ENCODE results near the gene NDFIP2. TPM values are rescaled to one million over a fixed set of nuclear protein-coding genes. Genes with fewer than 3 reads are reported as not detected.

Gene NDFIP2
- total RNA-seq, 5 donors from 2014 or later (not counting 1 experiment from before 2014, with no cell fraction given), result 3.1 to 6.8 (median 5.0) TPM

GRCh38 chr13:79502859-79503468, 22.0 kb downstream of the NDFIP2 start:
- H3K27ac ChIP-seq (ENCODE audit: low read length), result no peak overlapping the region
- DNase-seq, result no peak
- Mint-ChIP-seq H3K27ac (no peak overlapping the region), H3K36me3 (no peaks in the 10 kb centered on the region), H3K4me1 (peaks cover 36% of the 10 kb centered on the region in 3 donors), H3K9me3 (no peaks in the 10 kb centered on the region), H3K27me3 (no peaks in the 10 kb centered on the region), H3K4me3 (no peak overlapping the region)
- H3K9me3 ChIP-seq, result no peaks in the 10 kb centered on the region
- no peak for ATAC-seq (replicated peaks in 1 of 4)
- POLR2A ChIA-PET, result no interaction called here
- no peaks in the 10 kb centered on the region for H3K36me3 ChIP-seq (ENCODE audit: control insufficient read depth in 2 of 2, extremely low read depth in 1 of 2, insufficient read depth in 1 of 2, low read length in 1 of 2)
- WGBS (ENCODE audit: insufficient coverage), result no CpG with 5 or more reads among the region's 3 CpGs
- H3K4me1 ChIP-seq (ENCODE audit: control insufficient read depth in 1 of 2, extremely low read depth in 1 of 2, insufficient read depth in 2 of 2, low read length in 2 of 2), result no peaks in the 10 kb centered on the region
- H3K4me3 ChIP-seq (ENCODE audit: control insufficient read depth in 1 of 2, extremely low read depth in 1 of 2, low read length in 1 of 2), result no peak overlapping the region
- CTCF ChIA-PET, result interaction anchor here (1.1 to 2.1 kb wide), 4 partner anchors 9 to 79 kb away, joined by 3 to 11 read pairs (median 5); no protein-coding TSS in a partner anchor
- H3K27me3 ChIP-seq (replicated peaks in 1 of 2; ENCODE audit: control insufficient read depth in 2 of 2, extremely low read depth in 1 of 2, insufficient read depth in 2 of 2, low read length in 1 of 2), result no peaks in the 10 kb centered on the region

GRCh38 chr13:79503473-79504017, 22.6 kb downstream of the NDFIP2 start:
- POLR2A ChIA-PET, result interaction anchor here in 1 of 2 donors (0.5 kb wide), 1 partner anchor 10 kb away, joined by 3 read pairs; no protein-coding TSS in a partner anchor
- H3K4me1 ChIP-seq (ENCODE audit: control insufficient read depth in 1 of 2, extremely low read depth in 1 of 2, insufficient read depth in 2 of 2, low read length in 2 of 2), result no peaks in the 10 kb centered on the region
- no peak overlapping the region for H3K4me3 ChIP-seq (ENCODE audit: control insufficient read depth in 1 of 2, extremely low read depth in 1 of 2, low read length in 1 of 2)
- no peak overlapping the region for H3K27ac ChIP-seq (ENCODE audit: low read length)
- no peaks in the 10 kb centered on the region for H3K9me3 ChIP-seq
- Mint-ChIP-seq H3K27me3 (no peaks in the 10 kb centered on the region), H3K4me3 (no peak overlapping the region), H3K4me1 (peaks cover 36 to 41% (median 41%) of the 10 kb centered on the region in 3 donors), H3K27ac (no peak overlapping the region), H3K36me3 (no peaks in the 10 kb centered on the region), H3K9me3 (no peaks in the 10 kb centered on the region)
- H3K27me3 ChIP-seq (replicated peaks in 1 of 2; ENCODE audit: control insufficient read depth in 2 of 2, extremely low read depth in 1 of 2, insufficient read depth in 2 of 2, low read length in 1 of 2), result no peaks in the 10 kb centered on the region
- ATAC-seq (replicated peaks in 1 of 4) (no peak), DNase-seq (no peak)
- CTCF ChIA-PET, result interaction anchor here (1.1 to 2.1 kb wide), 3 partner anchors 27 to 80 kb away, joined by 3 to 11 read pairs (median 6); no protein-coding TSS in a partner anchor
- H3K36me3 ChIP-seq (ENCODE audit: control insufficient read depth in 2 of 2, extremely low read depth in 1 of 2, insufficient read depth in 1 of 2, low read length in 1 of 2), result no peaks in the 10 kb centered on the region

- POLR2A ChIA-PET, result interaction anchor here in 1 of 2 donors (0.7 kb wide), 1 partner anchor 27 kb away, joined by 3 read pairs; no protein-coding TSS in a partner anchor
- 100% methylated on average over 2 of the region's 6 CpGs for WGBS (ENCODE audit: insufficient coverage)
- CTCF ChIA-PET, result no interaction called here
Measured at GRCh38 chr13:79508224-79508961, 27.4 kb downstream of the NDFIP2 start.

GRCh38 chr13:79511611-79512010, 30.7 kb downstream of the NDFIP2 start:
- no CpG with 5 or more reads among the region's 2 CpGs for WGBS (ENCODE audit: insufficient coverage)
- peaks cover 12 to 19% (median 16%) of the 10 kb centered on the region in 3 donors for H3K4me1 Mint-ChIP-seq
- ATAC-seq (replicated peaks in 1 of 4), result no peak
- no peaks in the 10 kb centered on the region for H3K9me3 ChIP-seq
- H3K9me3 Mint-ChIP-seq, result no peaks in the 10 kb centered on the region
- H3K4me3 ChIP-seq (ENCODE audit: control insufficient read depth in 1 of 2, extremely low read depth in 1 of 2, low read length in 1 of 2), result no peak overlapping the region
- H3K27me3 Mint-ChIP-seq, result no peaks in the 10 kb centered on the region
- H3K27ac ChIP-seq (ENCODE audit: low read length), result no peak overlapping the region
- H3K4me1 ChIP-seq (ENCODE audit: control insufficient read depth in 1 of 2, extremely low read depth in 1 of 2, insufficient read depth in 2 of 2, low read length in 2 of 2), result no peaks in the 10 kb centered on the region
- POLR2A ChIA-PET, result no interaction called here
- H3K4me3 Mint-ChIP-seq, result no peak overlapping the region
- H3K27ac Mint-ChIP-seq, result no peak overlapping the region
- no peaks in the 10 kb centered on the region for H3K27me3 ChIP-seq (replicated peaks in 1 of 2; ENCODE audit: control insufficient read depth in 2 of 2, extremely low read depth in 1 of 2, insufficient read depth in 2 of 2, low read length in 1 of 2)
- no peaks in the 10 kb centered on the region for H3K36me3 ChIP-seq (ENCODE audit: control insufficient read depth in 2 of 2, extremely low read depth in 1 of 2, insufficient read depth in 1 of 2, low read length in 1 of 2)
- CTCF ChIA-PET, result interaction anchor here (1.4 to 1.7 kb wide), 3 partner anchors 9 to 88 kb away, joined by 4 to 7 read pairs (median 4); no protein-coding TSS in a partner anchor
- no peaks in the 10 kb centered on the region for H3K36me3 Mint-ChIP-seq
- no peak for DNase-seq

More at GRCh38 chr13:79508224-79508961, 27.4 kb downstream of the NDFIP2 start:
- DNase-seq, result no peak
- H3K4me1 Mint-ChIP-seq, result peaks cover 18 to 22% (median 21%) of the 10 kb centered on the region in 3 donors
- no peaks in the 10 kb centered on the region for H3K36me3 Mint-ChIP-seq
- no peaks in the 10 kb centered on the region for H3K9me3 ChIP-seq
- no peak overlapping the region for H3K4me3 ChIP-seq (ENCODE audit: control insufficient read depth in 1 of 2, extremely low read depth in 1 of 2, low read length in 1 of 2)
- H3K4me3 Mint-ChIP-seq, result no peak overlapping the region
- H3K9me3 Mint-ChIP-seq, result no peaks in the 10 kb centered on the region
- no peaks in the 10 kb centered on the region for H3K36me3 ChIP-seq (ENCODE audit: control insufficient read depth in 2 of 2, extremely low read depth in 1 of 2, insufficient read depth in 1 of 2, low read length in 1 of 2)
- H3K27me3 Mint-ChIP-seq, result no peaks in the 10 kb centered on the region
- no peak for ATAC-seq (replicated peaks in 1 of 4)
- no peaks in the 10 kb centered on the region for H3K27me3 ChIP-seq (replicated peaks in 1 of 2; ENCODE audit: control insufficient read depth in 2 of 2, extremely low read depth in 1 of 2, insufficient read depth in 2 of 2, low read length in 1 of 2)
- no peaks in the 10 kb centered on the region for H3K4me1 ChIP-seq (ENCODE audit: control insufficient read depth in 1 of 2, extremely low read depth in 1 of 2, insufficient read depth in 2 of 2, low read length in 2 of 2)
- H3K27ac ChIP-seq (ENCODE audit: low read length), result no peak overlapping the region
- H3K27ac Mint-ChIP-seq, result no peak overlapping the region

- H3K36me3 Mint-ChIP-seq, result no peaks in the 10 kb centered on the region
- H3K27me3 Mint-ChIP-seq, result no peaks in the 10 kb centered on the region
- ChIA-PET POLR2A (interaction anchor here in 1 of 2 donors (0.5 to 0.7 kb wide), 2 partner anchors 9 to 19 kb away, joined by 3 read pairs; no protein-coding TSS in a partner anchor), CTCF (interaction anchor here in 1 of 2 donors (1.7 kb wide), 1 partner anchor 88 kb away, joined by 3 read pairs; no protein-coding TSS in a partner anchor)
- Histone ChIP-seq H3K9me3 (no peaks in the 10 kb centered on the region), H3K4me3 (ENCODE audit: control insufficient read depth in 1 of 2, extremely low read depth in 1 of 2, low read length in 1 of 2) (no peak overlapping the region), H3K27ac (ENCODE audit: low read length) (no peak overlapping the region), H3K36me3 (ENCODE audit: control insufficient read depth in 2 of 2, extremely low read depth in 1 of 2, insufficient read depth in 1 of 2, low read length in 1 of 2) (no peaks in the 10 kb centered on the region), H3K4me1 (ENCODE audit: control insufficient read depth in 1 of 2, extremely low read depth in 1 of 2, insufficient read depth in 2 of 2, low read length in 2 of 2) (no peaks in the 10 kb centered on the region), H3K27me3 (replicated peaks in 1 of 2; ENCODE audit: control insufficient read depth in 2 of 2, extremely low read depth in 1 of 2, insufficient read depth in 2 of 2, low read length in 1 of 2) (no peaks in the 10 kb centered on the region)
- H3K4me3 Mint-ChIP-seq, result no peak overlapping the region
- DNase-seq, result no peak
- no peak overlapping the region for H3K27ac Mint-ChIP-seq
- ATAC-seq (replicated peaks in 1 of 4), result no peak
- no peaks in the 10 kb centered on the region for H3K9me3 Mint-ChIP-seq
- H3K4me1 Mint-ChIP-seq, result peaks cover 12 to 20% (median 15%) of the 10 kb centered on the region in 3 donors
Measured at GRCh38 chr13:79512950-79513349, 32.0 kb downstream of the NDFIP2 start.

DNA sequence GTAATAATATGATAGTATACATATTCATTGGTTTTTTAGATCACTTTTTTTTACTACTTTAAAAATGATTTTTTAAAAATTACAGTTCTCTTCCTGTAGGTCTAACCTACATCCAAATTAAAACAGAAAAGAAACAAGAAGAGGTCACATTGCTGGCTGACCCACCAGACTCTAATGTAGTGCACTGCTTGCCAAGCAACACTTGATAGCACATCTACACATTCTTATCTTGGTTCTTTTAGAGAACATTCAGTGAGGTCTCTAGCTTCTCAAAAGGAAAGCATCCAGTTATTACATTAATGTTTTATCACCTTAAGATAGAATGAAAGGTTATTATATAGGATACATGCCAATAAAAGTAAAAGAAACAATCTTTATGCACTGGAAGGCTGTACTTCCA, 35.6 kb downstream of the NDFIP2 start:
- Mint-ChIP-seq H3K27me3 (no peaks in the 10 kb centered on the region), H3K4me3 (no peak overlapping the region), H3K36me3 (no peaks in the 10 kb centered on the region), H3K9me3 (no peaks in the 10 kb centered on the region), H3K27ac (no peak overlapping the region), H3K4me1 (peaks cover 5 to 14% (median 7%) of the 10 kb centered on the region in 3 donors)
- no peaks in the 10 kb centered on the region for H3K27me3 ChIP-seq (replicated peaks in 1 of 2; ENCODE audit: control insufficient read depth in 2 of 2, extremely low read depth in 1 of 2, insufficient read depth in 2 of 2, low read length in 1 of 2)
- no peaks in the 10 kb centered on the region for H3K4me1 ChIP-seq (ENCODE audit: control insufficient read depth in 1 of 2, extremely low read depth in 1 of 2, insufficient read depth in 2 of 2, low read length in 2 of 2)
- ChIA-PET POLR2A (no interaction called here), CTCF (interaction anchor here in 1 of 2 donors (1.3 kb wide), 1 partner anchor 15 kb away, joined by 5 read pairs; no protein-coding TSS in a partner anchor)
- H3K27ac ChIP-seq (ENCODE audit: low read length), result no peak overlapping the region
- no peak for DNase-seq
- no peaks in the 10 kb centered on the region for H3K9me3 ChIP-seq
- no peak overlapping the region for H3K4me3 ChIP-seq (ENCODE audit: control insufficient read depth in 1 of 2, extremely low read depth in 1 of 2, low read length in 1 of 2)
- ATAC-seq (replicated peaks in 1 of 4), result no peak
- H3K36me3 ChIP-seq (ENCODE audit: control insufficient read depth in 2 of 2, extremely low read depth in 1 of 2, insufficient read depth in 1 of 2, low read length in 1 of 2), result no peaks in the 10 kb centered on the region
